22Rv1 (cell line): ENCODE data around the gene RPL36.

ENCODE experiments used
- CTCF ChIP-seq: fragments of 450-650 bp; IDR thresholded peaks from 2 replicates; pipeline ENCODE4 v1.5.1; 2017; ENCODE audit warnings: mild to moderate bottlenecking
- ZFX ChIP-seq: fragments of 450-650 bp; IDR thresholded peaks from 2 replicates; pipeline ENCODE4 v1.6.1; 2017; ENCODE audit warnings: antibody characterized with exemption, borderline replicate concordance

GRCh38 chr19:5677136-5677535 lies 13.0 kb upstream of the RPL36 start:
- TF ChIP-seq CTCF (no peak), ZFX (no peak)
